Left cardiac atrium (tissue), 4 donors: ENCODE measurements around the gene NAA15. TPM values are rescaled to one million over a fixed set of nuclear protein-coding genes. Genes with fewer than 3 reads are reported as not detected.
A peak's percentile ranks its signal among the peaks of the same experiment; 100 is the strongest.
"Not testable (repeated sequence)": the region's sequence is repeated elsewhere in the genome, so short reads cannot be mapped to it uniquely, and the experiment has no call there.

ENCODE experiments used
- ATAC-seq, 2 donors: fragments of 200-7000 bp; cut with Tn5 transposase; one replicate each; pipeline ENCODE4 v1.9.1; 2020; ENCODE audit warnings: mild to moderate bottlenecking in 2 of 2, moderate library complexity in 2 of 2
- DNase-seq: peaks from one replicate; pipeline ENCODE4 v3.0.0-alpha.2; 2020
- intact Hi-C, 2 donors: fragments of 100-400 bp; cut with DNase I; formaldehyde crosslinking; loops; one replicate each; pipeline versions ENCODE4 v1.14.1 to v1.15.1; 2022 to 2023
- total RNA-seq, 2 donors: library from RNA; stranded (reverse); fragmentation: NEBNext Ultra II Directional; extraction: Animal tissue kit (Norgen Biotek cat#: 25700); gene quantifications; one replicate each; pipeline ENCODE4 v1.2.1, GENCODE V29; 2021
- donor health status: DM: no; HTN: yes; CAD: no.
- donor health status: DM: no; HTN: yes; CAD: no; lungs with severe emphysema.
- donor health status: DM: yes; HTN: yes; CAD: no.
- donor health status: Dilated cardiomyopathy.

Gene NAA15
- total RNA-seq, 2 donors from 2014 or later = 33.1 to 46.1 TPM

DNA sequence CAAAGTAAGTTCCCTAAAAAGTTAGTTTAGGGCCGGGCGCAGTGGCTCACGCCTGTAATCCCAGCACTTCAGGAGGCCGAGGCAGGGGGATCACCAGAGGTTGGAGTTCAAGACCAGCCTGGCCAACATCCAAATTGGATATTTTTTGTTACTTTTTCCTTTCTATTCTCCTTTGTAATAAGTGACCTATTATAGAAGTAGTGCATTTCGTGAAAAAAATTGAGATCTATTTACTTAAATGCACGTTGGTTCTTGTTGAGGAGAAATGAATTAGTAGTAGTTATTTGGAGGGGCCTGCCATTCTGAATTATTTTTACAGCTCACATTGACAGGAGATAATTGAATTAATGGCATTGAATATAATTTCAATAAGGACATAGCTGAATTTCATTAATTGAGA is 23.3 kb downstream of the NAA15 start:
- DNase-seq (no peak), ATAC-seq (no peak)
- intact Hi-C loops = no loop called here

DNA sequence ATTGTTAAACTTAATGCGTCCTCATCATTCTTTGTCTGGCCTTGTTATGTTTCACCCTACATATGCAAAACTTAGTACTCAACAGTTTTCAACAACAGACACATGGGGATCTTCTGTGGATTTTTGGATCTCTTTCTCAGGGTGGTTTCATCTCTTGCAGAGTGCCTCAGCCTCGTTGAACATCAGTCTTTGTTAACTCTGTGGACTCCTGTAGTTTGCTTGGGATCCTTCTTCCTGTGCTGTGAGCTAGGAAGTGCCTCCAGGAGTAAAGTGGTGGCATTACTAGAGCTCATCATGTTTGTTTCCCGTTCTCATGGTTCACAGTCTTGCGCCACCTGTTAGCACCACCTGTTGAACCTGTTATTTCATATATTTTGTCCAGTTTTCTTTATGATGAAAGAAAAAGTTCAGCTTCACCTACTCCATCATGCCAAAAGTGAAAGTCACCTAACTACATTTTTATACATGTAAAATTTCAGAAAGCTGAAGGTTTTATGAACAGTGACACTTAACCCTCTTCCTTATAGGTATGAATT is 28.4 kb downstream of the NAA15 start:
- DNase-seq = no peak
- intact Hi-C loops = no loop called here
- no peak for ATAC-seq

DNA sequence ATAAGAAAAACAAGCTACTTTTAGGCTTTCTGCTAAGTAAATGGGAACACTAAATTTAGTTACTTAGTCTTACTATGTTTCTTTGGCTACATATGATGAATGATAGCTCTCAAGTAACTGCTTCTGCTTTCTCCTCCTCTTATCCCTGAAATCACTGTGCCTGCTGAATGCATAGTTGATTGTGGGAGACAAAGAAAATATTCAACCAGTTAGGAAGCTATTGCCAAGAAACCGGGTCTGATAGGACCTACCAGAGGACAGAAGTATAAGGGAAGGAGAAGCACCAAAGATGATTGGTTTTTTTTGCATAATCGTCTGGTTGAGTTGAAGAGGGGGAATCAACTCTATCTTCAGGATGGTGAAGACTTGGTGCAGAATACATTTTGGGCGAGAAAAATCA is 29.0 kb downstream of the NAA15 start:
- ATAC-seq (no peak), DNase-seq (no peak)
- intact Hi-C loops = no loop called here

DNA sequence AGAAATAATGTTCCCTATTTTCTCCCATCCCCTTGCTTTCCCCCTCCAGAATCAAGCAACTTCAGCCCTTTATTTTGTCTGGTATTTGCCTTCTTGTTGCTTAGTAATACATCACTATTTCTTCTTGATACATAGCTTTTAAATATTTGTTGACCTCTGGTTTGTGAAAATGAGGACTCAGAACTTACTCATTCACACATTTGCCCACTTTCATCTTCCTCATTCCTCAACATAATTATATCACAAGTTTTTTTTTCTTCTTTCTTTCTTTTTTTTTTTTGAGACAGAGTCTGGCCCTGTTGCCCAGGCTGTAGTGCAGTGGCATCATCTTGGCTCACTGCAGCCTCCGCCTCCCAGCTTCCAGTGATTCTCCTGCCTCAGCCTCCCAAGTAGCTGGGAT is 29.9 kb downstream of the NAA15 start:
- ATAC-seq (no peak), DNase-seq (no peak)
- intact Hi-C loops = no loop called here

DNA sequence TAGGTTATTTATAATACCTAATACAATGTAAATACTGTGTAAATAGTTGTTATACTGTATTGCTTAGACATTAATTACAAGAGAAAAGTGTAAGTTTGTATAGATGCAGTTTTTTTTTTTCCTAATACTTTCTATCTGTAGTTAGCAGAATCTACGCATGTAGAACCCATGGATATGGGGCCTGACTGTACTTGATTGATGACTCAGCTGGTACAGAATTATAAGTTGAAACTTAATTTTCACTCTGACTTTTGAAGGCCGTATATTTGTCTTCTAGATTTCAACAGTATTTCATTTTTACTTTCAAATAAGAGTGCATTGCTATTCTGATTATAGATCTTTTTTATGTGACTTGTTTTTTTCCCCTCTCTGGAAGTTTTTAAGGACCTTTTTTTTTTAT is 31.7 kb downstream of the NAA15 start:
- no peak for ATAC-seq
- intact Hi-C loops = no loop called here
- DNase-seq = no peak

DNA sequence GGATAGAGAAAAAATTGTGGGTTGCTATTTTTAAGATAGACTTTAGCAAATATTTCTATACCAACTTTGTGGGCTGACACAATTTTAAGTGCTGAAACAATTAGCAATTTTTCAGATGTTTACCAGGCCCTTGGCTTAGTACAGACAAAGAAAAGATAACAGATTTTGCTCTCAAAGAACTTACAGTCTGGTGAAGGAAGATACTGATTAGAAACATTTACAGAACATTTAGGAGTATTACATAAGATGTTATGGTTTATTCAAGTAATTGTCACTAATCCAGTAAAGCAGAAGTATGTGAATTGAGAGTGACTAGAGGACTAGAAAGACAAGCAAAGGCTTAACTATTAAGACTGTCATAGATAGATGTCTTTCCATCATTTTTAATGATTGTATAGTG is 36.3 kb downstream of the NAA15 start:
- DNase-seq (no peak), ATAC-seq (no peak)
- intact Hi-C loops = no loop called here

DNA sequence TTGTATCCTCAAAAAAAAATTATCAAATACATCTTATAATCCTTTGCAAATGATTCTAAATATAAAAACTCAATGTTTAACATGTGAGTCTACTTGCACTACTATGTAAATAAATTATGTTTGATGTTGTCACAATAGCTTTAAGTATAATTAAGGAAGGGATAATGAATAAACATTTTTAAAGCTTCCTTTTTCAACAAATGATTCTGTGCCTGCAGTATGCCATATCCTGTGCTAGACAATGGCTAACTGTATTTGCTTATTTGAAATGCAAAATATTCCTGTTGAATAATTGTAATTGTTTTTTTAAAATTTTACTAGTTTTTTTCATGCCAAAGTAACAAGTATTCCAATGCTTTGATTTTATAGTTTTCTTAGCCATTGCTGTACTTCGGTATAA is 60.0 kb downstream of the NAA15 start:
- ATAC-seq (no peak), DNase-seq (no peak)
- intact Hi-C loops = no loop called here

DNA sequence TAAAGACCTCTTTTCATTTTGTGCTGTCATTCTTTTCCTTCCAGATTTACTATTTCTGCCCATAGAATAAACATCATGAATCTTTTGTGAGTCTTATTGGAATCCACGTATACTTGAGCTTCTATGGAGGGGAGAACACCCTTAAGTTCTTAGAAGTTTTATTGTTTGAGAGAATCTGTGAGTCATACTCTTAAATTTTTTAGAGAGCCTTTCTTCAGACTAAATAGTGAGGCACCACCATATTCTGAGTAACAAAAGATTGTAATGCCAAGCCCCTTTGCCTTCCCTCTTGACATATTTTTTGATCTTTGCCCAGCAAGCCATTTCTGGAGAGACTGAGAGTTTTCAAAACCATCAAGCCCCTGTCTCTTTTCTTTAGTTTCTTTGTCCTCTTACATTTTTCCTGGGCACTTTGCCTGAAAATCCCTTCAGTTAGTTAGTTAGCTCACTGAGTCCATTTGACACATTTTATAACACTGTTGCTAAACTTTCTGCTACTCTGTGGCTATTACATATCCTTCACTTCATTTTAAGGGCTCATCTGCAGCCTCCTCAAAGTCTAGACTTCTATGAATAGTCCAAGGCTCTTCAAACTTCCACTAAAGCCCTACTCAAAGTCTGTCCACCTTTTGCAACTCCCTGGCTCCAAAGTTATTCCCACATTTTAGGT is 66.3 kb downstream of the NAA15 start:
- intact Hi-C loops = no loop called here
- ATAC-seq (no peak), DNase-seq (no peak)

DNA sequence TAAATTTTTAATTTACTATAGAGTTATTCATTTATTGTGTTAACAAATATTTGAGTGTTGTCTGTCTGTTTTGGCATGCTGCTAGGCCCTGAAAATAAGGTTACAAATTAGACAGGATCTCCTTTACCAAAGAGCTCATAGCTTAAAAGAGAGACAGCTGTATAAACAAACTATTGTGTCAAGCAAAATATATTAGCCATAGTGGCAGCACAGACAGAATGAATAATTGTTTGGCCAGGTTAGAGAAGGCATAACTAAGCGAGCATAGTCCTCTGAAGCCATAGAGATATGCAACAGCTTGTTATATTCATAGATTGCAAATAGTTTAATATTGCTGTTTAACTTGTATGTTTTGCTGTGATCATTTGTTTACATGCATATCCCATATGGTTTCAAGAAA is 67.7 kb downstream of the NAA15 start:
- DNase-seq (no peak), ATAC-seq (peak in 1 of 2 donors; percentile 46)
- intact Hi-C loops = no loop called here

DNA sequence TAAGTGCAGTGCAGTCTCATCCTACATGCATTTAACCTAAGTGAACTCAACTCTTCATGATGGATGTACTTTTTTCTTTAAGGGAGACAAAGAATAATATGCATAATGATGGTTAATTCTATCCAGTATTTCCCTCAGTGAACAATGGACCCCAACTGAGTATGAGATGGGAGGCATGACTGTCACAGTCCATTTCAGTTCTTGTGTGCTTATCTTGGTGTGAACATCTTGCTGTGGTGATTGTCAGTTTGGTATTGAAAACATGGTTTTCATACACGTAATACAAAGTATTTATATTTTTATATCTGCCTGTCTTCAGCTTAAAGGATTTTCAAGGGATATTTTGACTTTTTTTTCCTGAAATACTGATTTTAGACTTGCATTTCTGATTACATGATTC is 72.9 kb downstream of the NAA15 start:
- ATAC-seq (no peak), DNase-seq (no peak)

DNA sequence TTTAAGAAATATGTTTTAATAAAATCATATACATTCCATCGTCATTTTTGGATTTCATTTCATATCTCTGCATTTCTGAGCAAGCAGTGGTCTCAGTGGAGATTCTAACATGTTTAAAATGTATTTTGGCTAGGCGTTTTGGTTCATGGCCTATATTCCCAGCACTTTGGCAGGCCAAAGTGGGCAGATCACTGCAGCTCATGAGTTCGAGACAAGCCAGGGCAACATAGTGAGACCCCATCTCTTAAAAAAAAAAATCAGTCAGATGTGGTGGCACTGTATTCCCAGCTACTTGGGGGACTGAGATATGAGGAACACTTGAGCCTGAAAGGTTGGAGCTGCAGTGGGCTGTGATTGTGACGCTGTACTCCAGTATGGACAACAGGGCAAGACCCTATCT is 85.1 kb downstream of the NAA15 start:
- DNase-seq = no peak
- ATAC-seq = no peak
- intact Hi-C loops = no loop called here

More for the DNA sequence above, 72.9 kb downstream of the NAA15 start:
- intact Hi-C loops = no loop called here

DNA sequence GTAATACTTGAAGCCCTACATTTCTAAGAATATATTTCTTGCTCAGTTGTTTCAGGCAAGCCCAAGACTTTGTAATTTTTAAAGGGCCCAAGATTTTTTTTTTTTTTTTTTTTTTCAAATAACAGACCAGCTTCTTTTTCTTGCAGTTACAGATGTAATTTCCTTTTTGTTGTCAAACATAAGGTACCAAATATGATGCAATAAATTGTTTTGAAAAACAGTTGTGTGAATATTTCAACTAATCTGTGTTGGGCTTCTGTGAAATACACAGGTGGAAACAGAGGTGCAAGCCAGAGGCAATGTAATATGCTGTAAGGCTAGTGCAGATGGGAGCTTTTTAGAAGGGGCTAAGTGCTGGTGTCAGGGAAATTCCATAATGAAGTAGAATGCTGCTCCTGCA is 87.8 kb downstream of the NAA15 start:
- ATAC-seq (no peak), DNase-seq (no peak)
- intact Hi-C loops = no loop called here

DNA sequence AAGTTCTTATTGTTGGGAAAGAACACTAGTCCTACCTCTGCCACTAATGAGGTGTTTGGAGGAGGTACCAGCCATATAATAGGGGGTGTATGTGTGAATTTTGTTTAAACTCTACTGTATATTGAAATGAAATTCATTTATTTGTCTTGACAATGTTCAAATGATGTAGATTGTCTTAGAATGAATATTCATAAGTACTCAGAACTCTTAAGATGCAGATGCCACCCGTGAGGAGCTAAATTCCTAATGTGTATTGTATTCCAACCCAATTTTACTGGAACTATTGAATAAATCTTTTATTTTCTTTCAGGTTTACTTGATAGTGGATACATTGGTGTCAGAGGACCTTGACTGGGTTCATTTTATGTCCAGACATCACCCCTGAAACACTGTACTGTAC is 88.7 kb downstream of the NAA15 start:
- DNase-seq = no peak
- intact Hi-C loops = no loop called here
- no peak for ATAC-seq

DNA sequence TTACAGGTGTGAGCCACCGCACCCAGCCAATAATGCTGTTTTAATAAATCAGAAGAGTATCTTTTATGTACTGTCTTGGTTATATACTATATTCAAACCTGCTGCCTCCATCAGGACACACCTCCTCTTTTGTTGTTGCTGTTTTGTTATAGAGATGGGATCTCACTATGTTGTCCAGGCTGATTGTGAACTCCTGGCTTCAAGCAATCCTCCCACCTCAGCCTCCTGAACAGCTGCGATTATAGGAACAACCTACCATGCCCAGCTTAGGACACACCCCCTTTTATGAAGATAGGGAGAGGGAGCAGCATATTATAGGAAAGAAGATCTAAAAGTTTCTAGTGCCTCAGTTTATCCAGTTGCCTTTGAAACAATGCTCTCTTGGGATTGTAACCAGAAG is 90.4 kb downstream of the NAA15 start:
- intact Hi-C loops = no loop called here
- DNase-seq (no peak), ATAC-seq (no peak)

DNA sequence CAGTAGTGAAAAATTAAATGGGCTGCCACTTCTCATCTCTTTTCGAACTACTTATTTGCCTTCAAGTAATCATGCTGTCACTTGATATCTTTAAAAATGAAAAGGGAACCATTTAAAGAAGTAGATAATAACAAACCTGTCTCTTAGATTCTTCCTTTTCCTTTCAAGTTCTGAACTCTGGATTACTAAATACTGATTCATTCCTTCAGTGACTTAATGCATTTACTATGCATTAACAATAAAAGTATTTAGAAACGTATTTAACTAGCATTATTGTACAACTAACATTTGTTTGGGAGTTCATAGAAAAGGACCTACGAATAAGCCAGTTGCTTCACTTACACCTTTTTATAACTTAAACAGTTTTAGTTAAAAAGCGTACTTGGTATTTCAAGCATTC is 91.5 kb downstream of the NAA15 start:
- intact Hi-C loops = no loop called here
- no peak for ATAC-seq

DNA sequence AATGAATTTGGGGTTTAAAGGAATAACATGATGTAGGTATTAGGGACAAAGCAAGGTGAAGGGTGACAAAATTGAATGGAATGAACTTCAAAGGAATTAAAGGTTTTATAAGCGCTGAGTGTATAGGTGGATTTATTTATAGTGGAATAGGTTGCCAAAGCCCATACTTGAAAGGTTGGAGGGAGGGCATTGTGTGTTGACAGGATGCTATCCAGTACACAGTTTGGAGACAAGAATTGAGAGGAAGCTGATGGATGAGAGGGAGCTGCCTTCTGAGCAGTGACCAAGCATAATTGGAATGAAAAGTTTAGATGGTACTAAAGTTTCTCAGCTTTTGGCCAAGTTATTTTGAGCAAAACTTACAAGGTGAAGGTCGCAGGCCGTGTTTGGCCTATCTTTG is 100.1 kb downstream of the NAA15 start:
- intact Hi-C loops = no loop called here
- ATAC-seq (no peak), DNase-seq (no peak)

More for the DNA sequence above, 91.5 kb downstream of the NAA15 start:
- DNase-seq = no peak

DNA sequence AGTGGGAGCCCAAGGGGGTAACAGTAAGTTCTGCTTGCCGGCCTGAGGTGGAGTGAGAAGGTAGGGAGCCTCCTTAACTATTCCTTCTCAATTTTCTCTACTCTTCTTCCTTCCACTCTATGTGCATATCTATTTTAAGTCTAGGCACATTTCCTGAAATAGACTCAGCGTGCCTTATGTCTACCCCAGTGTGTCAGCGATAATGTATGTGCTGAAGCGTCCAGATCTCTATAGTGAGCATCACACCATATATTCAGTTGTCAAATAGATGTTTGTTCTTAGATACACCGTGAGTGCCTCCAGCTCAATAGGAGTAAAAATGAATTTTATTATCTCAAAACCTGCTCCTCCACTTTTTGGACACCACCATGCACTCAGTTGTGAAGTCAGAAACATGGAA is 101.1 kb downstream of the NAA15 start:
- ATAC-seq (no peak), DNase-seq (no peak)
- intact Hi-C loops = no loop called here

DNA sequence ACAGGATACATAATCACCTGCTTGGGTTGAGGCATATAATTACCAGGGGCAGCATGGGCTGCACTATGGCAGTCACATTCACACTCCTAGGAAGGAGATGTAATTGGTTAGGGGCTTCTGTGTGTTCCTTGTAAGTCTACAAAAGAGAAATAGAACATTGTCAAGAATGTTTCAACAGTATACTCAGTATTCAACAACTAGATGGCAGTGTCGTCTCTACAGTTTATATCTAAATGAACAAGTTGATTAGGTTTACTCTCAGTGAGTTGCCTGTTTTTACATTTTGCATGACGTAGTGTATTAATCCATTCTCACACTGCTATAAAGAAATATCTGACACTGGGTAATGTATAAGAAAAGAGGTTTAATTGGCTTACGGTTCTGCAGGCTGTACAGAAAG is 102.2 kb downstream of the NAA15 start:
- no peak for DNase-seq
- ATAC-seq = no peak
- intact Hi-C loops = no loop called here

DNA sequence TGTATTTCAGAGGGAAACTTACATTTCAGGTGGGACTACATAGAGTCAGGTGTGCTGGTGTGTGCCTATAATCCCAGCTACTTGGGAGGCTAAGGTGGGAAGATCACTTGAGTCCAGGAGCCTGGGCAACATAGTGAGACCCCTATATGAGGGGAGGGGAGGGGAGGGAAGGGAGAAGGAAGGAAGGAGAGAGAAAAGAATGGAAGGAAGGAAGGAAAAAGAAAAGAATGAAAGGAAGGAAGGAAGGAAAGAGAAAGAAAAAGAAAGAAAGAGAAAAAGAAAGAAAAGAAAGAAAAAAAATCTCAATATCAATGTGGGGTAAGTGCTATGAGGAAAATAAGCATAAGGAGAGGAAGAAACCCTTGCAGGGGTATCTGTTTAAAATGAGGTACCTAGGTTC is 109.0 kb downstream of the NAA15 start:
- intact Hi-C loops = loop anchor here in 1 of 2 donors (10.0 kb wide), 1 partner anchor 224 kb away; no protein-coding TSS in a partner anchor
- ATAC-seq = no peak
- DNase-seq = no peak

DNA sequence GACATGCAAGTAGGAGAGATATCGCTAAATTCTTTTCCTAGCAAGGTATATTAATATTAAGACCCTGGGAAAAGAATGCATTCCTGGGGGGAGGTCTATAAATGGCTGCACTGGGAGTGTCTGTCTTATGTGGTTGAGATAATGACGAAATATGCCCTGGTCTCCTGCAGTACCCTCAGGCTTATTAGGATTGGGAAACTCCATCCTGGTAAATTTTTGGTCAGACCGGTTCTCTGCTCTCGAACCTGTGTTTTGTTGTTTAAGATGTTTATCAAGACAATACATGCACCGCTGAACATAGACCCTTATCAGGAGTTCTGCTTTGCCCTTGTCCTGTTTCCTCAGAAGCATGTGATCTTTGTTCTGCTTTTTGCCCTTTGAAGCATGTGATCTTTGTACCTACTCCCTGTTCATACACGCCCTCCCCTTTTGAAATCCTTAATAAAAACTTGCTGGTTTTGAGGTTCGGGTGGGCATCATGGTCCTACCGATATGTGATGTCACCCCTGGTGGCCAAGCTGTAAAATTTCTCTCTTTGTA is 113.4 kb downstream of the NAA15 start:
- DNase-seq, ATAC-seq: not testable (repeated sequence)
- intact Hi-C loops = loop anchor here in 1 of 2 donors (10.0 kb wide), 1 partner anchor 220 kb away; no protein-coding TSS in a partner anchor

DNA sequence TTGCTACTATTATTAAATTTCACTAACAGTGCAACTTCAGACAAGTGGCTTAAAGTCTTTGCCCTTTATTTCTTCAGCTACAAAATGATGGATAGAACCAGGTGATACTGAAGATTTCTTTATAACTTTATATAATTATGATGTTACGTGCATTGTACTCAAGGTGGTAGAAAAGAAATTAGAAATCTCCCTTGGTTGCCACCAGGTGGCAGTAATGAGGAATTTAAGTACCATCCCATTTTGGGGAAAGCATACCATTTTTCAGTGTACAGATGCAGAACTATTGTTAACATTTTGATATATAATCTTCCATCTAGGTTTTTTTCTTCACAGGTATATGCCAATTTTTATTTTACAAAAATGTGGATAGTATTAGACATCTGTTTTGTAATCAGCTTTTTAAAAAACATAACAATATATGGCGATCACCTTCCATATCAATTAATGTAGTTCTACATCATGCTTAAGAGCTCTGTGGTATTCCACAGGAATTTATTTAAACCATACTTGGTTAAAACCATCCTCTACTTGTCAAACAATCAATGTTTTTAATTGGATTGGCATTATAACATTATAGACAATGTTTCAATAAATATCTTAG is 114.9 kb downstream of the NAA15 start:
- intact Hi-C loops = loop anchor here in 1 of 2 donors (10.0 kb wide), 1 partner anchor 219 kb away; no protein-coding TSS in a partner anchor
- DNase-seq (no peak), ATAC-seq (no peak)
